HepG2 (cell line): ENCODE measurements around the gene TFEB. TPM values are rescaled to one million over a fixed set of nuclear protein-coding genes. Genes with fewer than 3 reads are reported as not detected.

Experiments
- ATF1 ChIP-seq: IDR thresholded peaks from 2 replicates; pipeline ENCODE4 v1.6.1; 2016; ENCODE audit warnings: mild to moderate bottlenecking, control low read depth
- BCL6 ChIP-seq: IDR thresholded peaks from 2 replicates; pipeline ENCODE4 v1.6.1; 2016; ENCODE audit warnings: missing genetic modification reagents, missing compliant biosample characterization
- ELF3 ChIP-seq: IDR thresholded peaks from 2 replicates; pipeline ENCODE4 v1.6.1; 2016; ENCODE audit warnings: missing genetic modification reagents, missing compliant biosample characterization
- HMGXB3 ChIP-seq: sonication (generic); formaldehyde crosslinking; IDR thresholded peaks from 2 replicates; pipeline ENCODE4 v1.4.0; 2020; ENCODE audit warnings: missing genetic modification reagents, borderline replicate concordance
- KMT2A ChIP-seq: sonication (generic); formaldehyde crosslinking; IDR thresholded peaks from 2 replicates; pipeline ENCODE4 v1.4.0; 2020; ENCODE audit warnings: missing genetic modification reagents
- MIER3 ChIP-seq: IDR thresholded peaks from 2 replicates; pipeline ENCODE4 v1.6.1; 2016; ENCODE audit warnings: missing compliant biosample characterization, borderline replicate concordance
- MZF1 ChIP-seq: sonication (generic); formaldehyde crosslinking; IDR thresholded peaks from 2 replicates; pipeline ENCODE4 v1.8.1; 2023; ENCODE audit warnings: mild to moderate bottlenecking, missing genetic modification reagents, borderline replicate concordance
- PRDM10 ChIP-seq: sonication (generic); formaldehyde crosslinking; IDR thresholded peaks from 2 replicates; pipeline ENCODE4 v1.4.0; 2020; ENCODE audit warnings: low read depth, missing genetic modification reagents
- SCMH1 ChIP-seq: sonication (generic); formaldehyde crosslinking; IDR thresholded peaks from 2 replicates; pipeline ENCODE4 v1.9.0; 2021; ENCODE audit warnings: missing genetic modification reagents, mild to moderate bottlenecking, borderline replicate concordance
- SKI ChIP-seq: fragments of 450-650 bp; IDR thresholded peaks from one replicate; pipeline ENCODE4 v1.6.1; 2018; ENCODE audit warnings: mild to moderate bottlenecking; ENCODE audit not compliant: partially characterized antibody
- TEAD2 ChIP-seq: sonication (generic); formaldehyde crosslinking; IDR thresholded peaks from 2 replicates; pipeline ENCODE4 v1.9.0; 2021; ENCODE audit warnings: missing genetic modification reagents
- ZBTB1 ChIP-seq: sonication (generic); formaldehyde crosslinking; IDR thresholded peaks from 2 replicates; pipeline ENCODE4 v1.4.0; 2020; ENCODE audit warnings: missing genetic modification reagents, borderline replicate concordance
- ZMYM3 ChIP-seq: sonication (generic); formaldehyde crosslinking; IDR thresholded peaks from 2 replicates; pipeline ENCODE4 v1.5.1; 2020; ENCODE audit warnings: mild to moderate bottlenecking, missing genetic modification reagents
- ZNF121 ChIP-seq: sonication (generic); formaldehyde crosslinking; IDR thresholded peaks from 2 replicates; pipeline ENCODE4 v1.5.0; 2020; ENCODE audit warnings: mild to moderate bottlenecking, missing genetic modification reagents
- ZNF329 ChIP-seq: sonication (generic); formaldehyde crosslinking; IDR thresholded peaks from 2 replicates; pipeline ENCODE4 v1.9.0; 2021; ENCODE audit warnings: low read depth, mild to moderate bottlenecking, missing genetic modification reagents
- ZNF530 ChIP-seq: sonication (generic); formaldehyde crosslinking; IDR thresholded peaks from 2 replicates; pipeline ENCODE4 v1.5.0; 2020; ENCODE audit warnings: low read depth, mild to moderate bottlenecking, missing genetic modification reagents
- ZNF570 ChIP-seq: sonication (generic); formaldehyde crosslinking; IDR thresholded peaks from 2 replicates; pipeline ENCODE4 v1.4.0; 2020; ENCODE audit warnings: mild to moderate bottlenecking, missing genetic modification reagents, borderline replicate concordance
- ZNF615 ChIP-seq: sonication (generic); formaldehyde crosslinking; IDR thresholded peaks from 2 replicates; pipeline ENCODE4 v1.5.0; 2020; ENCODE audit warnings: mild to moderate bottlenecking, missing genetic modification reagents, borderline replicate concordance
- polyA plus RNA-seq, 8 experiments: library from polyadenylated mRNA; depleted of rRNA in 3 of 8; stranded (reverse) in 7 of 8; unstranded in 1 of 8; fragments of >200 nt; fragmentation: Illumina TruSeq in 4 of 8; extraction: Trizol in 4 of 8; gene quantifications; 2 replicates each; pipeline versions ENCODE4 v1.2.1 to v1.2.3, GENCODE V29; 2011 to 2016; ENCODE audit warnings: low read depth in 4 of 8, missing spikeins in 1 of 8, mixed read lengths in 1 of 8; ENCODE audit not compliant: insufficient read depth in 1 of 8
- total RNA-seq, 5 experiments: library from RNA; depleted of rRNA; stranded (reverse); fragments of >200 nt; fragmentation: Illumina TruSeq; extraction: Trizol; gene quantifications; 2 replicates each; pipeline ENCODE4 v1.2.3, GENCODE V29; 2016; ENCODE audit warnings: low read depth in 1 of 5
- TF ChIP-seq, protein P1 (sequence below): sonication (generic); formaldehyde crosslinking; IDR thresholded peaks from 2 replicates; pipeline ENCODE4 v1.4.0; 2020; ENCODE audit warnings: missing genetic modification reagents

The TFEB gene
- total and polyA plus RNA-seq, 2 of the 13 experiments (the other 11 are each of a cell fraction or from before 2014, with no cell fraction given): 13.3 to 18.7 TPM

DNA sequence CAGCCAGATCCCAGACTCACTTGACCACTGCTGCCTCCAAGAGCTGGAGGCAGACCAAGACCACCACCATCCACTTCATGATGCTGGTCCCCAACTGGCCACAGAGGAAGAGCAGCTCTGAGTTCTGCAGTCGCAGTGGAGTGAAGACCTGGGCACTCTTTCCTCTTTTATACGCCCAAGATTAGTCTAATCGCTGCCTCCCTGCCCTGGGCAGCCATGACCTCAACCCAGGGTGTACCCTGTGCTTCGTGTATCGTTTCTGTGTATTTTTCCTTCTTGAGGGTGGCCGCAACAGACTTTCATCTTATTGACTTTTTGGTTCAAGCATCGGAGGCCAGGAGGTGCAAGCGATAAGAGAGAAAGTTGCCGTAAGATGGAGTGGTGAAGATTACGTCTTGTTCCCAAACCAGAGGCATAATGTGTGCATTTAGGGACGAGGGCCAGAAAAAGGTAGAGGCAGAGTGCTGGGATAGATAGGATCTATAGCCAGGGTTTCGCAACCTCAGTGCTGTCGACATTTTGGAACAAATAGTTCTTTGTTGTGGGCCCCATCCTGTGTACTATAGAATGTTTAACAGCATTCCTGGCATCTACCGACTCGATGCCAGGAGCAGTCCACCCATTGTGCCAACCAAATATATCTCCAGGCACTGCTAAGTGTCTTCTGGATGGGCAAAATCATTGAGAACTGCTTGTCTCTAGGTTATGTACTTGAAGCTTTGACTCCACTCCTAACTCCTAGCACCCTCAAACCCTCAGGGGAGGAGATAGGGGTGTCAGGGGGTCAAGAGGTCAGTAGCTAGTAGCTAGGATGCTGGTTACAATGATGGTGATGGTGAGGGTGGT lies 12.1 kb upstream of the TFEB start, which contains the start of gene PGC (continued):
- TF ChIP-seq ELF3 (CRISPR knock-in tag) (peak; percentile 64), SCMH1 (no peak), ZBTB1 (CRISPR knock-in tag) (no peak), ZMYM3 (CRISPR knock-in tag) (0 out of 2 replicates have a peak, but pooled peaks have one; percentile 26), MIER3 (CRISPR knock-in tag) (peak; percentile 48; the same call in 1 of the 2 replicates), ZNF329 (CRISPR knock-in tag) (no peak), ZNF615 (CRISPR knock-in tag) (0 out of 2 replicates have a peak, but pooled peaks have one; percentile 11), ATF1 (CRISPR knock-in tag) (peak; percentile 77; the same call in 1 of the 2 replicates), KMT2A (peak; percentile 20), ZNF570 (CRISPR knock-in tag) (0 out of 2 replicates have a peak, but pooled peaks have one; percentile 59), ZNF121 (CRISPR knock-in tag) (peak; percentile 52), HMGXB3 (CRISPR knock-in tag) (peak; percentile 26; the same call in 1 of the 2 replicates), ZNF530 (CRISPR knock-in tag) (no peak), TEAD2 (CRISPR knock-in tag) (no peak), MZF1 (CRISPR knock-in tag) (no peak), BCL6 (peak; percentile 85), SKI (no peak), PRDM10 (CRISPR knock-in tag) (peak; percentile 46; the same call in 1 of the 2 replicates)
- TF ChIP-seq, protein P1, sequence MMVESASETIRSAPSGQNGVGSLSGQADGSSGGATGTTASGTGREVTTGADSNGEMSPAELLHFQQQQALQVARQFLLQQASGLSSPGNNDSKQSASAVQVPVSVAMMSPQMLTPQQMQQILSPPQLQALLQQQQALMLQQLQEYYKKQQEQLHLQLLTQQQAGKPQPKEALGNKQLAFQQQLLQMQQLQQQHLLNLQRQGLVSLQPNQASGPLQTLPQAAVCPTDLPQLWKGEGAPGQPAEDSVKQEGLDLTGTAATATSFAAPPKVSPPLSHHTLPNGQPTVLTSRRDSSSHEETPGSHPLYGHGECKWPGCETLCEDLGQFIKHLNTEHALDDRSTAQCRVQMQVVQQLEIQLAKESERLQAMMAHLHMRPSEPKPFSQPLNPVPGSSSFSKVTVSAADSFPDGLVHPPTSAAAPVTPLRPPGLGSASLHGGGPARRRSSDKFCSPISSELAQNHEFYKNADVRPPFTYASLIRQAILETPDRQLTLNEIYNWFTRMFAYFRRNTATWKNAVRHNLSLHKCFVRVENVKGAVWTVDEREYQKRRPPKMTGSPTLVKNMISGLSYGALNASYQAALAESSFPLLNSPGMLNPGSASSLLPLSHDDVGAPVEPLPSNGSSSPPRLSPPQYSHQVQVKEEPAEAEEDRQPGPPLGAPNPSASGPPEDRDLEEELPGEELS (CRISPR knock-in tag): peak; percentile 96
